Memory B cell (primary cell): ENCODE results near the gene TMEM239.

Source experiments
- ATAC-seq: fragments of 150-1000 bp; cut with Tn5 transposase; 2 replicates; pipeline ENCODE4 v1.10.0; 2021; ENCODE audit warnings: low read depth, mild to moderate bottlenecking, moderate library complexity
- DNase-seq, 2 donors: peaks; one replicate each; pipeline ENCODE4 v3.0.0; 2022; ENCODE audit warnings: low spot score in 2 of 2
- H3K27ac Mint-ChIP-seq: one replicate; pipeline ENCODE4 v1.8.0; 2022; ENCODE audit warnings: mild to moderate bottlenecking, moderate library complexity, mixed read lengths
- H3K27me3 Mint-ChIP-seq: one replicate; pipeline ENCODE4 v1.8.0; 2022; ENCODE audit warnings: mixed read lengths
- H3K36me3 Mint-ChIP-seq: one replicate; pipeline ENCODE4 v1.8.0; 2022; ENCODE audit warnings: mild to moderate bottlenecking, mixed read lengths
- H3K4me1 Mint-ChIP-seq: one replicate; pipeline ENCODE4 v1.8.0; 2022; ENCODE audit warnings: mixed read lengths
- H3K4me3 Mint-ChIP-seq: one replicate; pipeline ENCODE4 v1.8.0; 2022; ENCODE audit warnings: mild to moderate bottlenecking, moderate library complexity, mixed read lengths
- H3K9me3 Mint-ChIP-seq: one replicate; pipeline ENCODE4 v1.8.0; 2022; ENCODE audit warnings: mixed read lengths

The TMEM239 gene

DNA sequence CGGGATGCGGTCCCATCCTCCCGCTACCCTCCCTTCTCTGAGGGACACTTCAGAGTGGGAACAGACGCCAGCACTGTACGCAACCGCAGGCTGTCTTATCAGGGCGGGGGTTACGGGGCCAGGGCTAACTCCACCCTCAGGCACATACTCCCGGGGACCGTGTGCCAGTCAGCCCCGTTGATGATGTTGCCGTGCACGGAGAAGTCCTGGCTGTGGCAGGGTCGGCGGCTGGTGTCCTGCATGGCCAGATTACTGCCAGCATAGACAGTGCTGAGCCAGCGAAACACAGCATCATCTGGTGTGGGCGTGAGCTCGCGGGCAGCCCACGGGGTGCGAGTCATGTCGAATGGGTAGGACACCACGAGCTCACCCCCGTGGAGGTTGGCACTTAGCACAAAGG, 20.7 kb upstream of the TMEM239 start:
- no peak overlapping the region for H3K27ac Mint-ChIP-seq
- no peaks in the 10 kb centered on the region for H3K36me3 Mint-ChIP-seq
- H3K4me1 Mint-ChIP-seq = peaks cover 11% of the 10 kb centered on the region
- ATAC-seq (no peak), DNase-seq (no peak)
- peaks cover 41% of the 10 kb centered on the region for H3K27me3 Mint-ChIP-seq
- no peak overlapping the region for H3K4me3 Mint-ChIP-seq
- no peaks in the 10 kb centered on the region for H3K9me3 Mint-ChIP-seq

GRCh38 chr20:2796011-2796660, 20.0 kb upstream of the TMEM239 start:
- Mint-ChIP-seq H3K4me1 (peaks cover 16% of the 10 kb centered on the region), H3K36me3 (no peaks in the 10 kb centered on the region), H3K9me3 (no peaks in the 10 kb centered on the region), H3K27ac (no peak overlapping the region), H3K27me3 (peaks cover 45% of the 10 kb centered on the region), H3K4me3 (no peak overlapping the region)
- ATAC-seq (no peak), DNase-seq (no peak)

DNA sequence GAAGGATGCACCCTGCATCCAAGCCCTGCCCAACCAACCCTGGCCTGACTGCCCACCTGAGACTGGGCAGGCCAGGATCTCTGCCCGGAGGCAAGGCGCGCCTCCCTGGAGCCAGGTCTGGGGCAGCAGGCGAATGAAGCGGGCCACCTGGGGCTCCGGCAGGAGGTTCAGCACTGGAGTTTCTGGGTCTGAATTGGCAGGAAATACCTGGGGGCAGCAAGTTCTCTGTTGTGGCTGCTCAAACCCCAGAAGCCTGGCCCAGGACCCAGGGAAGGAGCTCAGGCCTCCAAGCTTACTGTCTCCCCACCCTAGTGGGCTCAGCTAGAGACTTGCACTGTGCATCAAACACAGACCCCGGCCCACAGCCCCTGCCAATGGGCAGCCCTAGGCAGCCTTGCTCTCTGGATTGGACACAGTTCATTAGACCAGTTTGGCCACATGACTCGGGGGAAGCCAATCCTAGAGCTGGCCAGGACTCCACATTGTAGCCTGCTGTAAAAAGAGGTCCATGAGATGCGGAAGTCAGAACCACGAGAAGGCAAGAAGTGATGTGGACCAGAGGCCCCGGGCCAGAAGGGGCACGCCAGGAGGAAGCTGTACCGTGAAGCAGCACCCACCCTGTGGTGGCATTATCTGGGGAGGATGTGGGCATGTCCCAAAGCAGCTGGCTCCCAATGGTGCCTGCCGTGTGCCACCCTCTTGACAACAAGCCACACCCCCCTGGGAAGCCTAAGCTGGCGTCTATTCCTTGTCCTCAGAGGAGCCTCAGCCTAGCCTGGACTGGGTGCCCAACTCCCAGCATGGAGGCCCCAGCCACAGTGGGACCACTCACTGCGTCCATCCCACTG, 18.8 kb upstream of the TMEM239 start:
- no peak for ATAC-seq
- Mint-ChIP-seq H3K9me3 (no peaks in the 10 kb centered on the region), H3K27me3 (peaks cover 45% of the 10 kb centered on the region), H3K36me3 (no peaks in the 10 kb centered on the region), H3K27ac (no peak overlapping the region), H3K4me1 (peaks cover 18% of the 10 kb centered on the region), H3K4me3 (no peak overlapping the region)
- DNase-seq = no peak

DNA sequence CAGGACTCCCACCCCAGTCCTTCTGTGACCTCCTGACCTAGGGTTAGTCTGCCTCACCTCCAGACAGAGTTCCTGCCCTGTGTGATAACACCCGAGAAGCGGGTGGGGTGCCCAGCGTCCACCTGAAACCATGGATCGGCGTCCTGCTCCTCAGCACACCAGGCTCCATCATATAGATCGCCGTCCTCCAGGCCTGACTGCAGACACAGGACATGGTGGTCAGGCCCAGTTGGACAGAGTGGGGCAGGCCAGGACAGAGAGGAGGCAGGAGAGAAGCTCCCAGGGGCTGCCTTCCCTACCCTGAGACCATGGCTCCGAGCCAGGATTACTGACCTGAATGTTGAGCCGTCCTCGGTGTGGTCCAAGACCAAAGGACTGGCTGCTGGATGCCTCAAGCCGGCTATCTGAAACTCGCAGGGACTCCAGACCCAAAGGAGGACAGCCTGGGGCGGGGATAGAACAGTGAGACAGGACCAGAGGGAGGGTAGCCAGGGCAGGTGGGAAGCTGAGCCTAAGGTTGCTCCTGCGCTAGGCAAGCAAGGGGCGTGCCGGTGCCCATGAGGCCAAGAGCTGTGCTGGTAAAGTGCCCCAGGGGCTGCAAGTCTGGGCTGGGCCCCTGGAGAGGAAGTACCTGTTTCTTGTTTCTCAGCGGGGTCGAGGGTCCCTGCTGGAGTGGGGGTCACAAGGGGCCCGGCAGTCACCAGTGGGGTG, 17.9 kb upstream of the TMEM239 start:
- ATAC-seq = no peak
- Mint-ChIP-seq H3K27me3 (peaks cover 45% of the 10 kb centered on the region), H3K36me3 (no peaks in the 10 kb centered on the region), H3K4me3 (no peak overlapping the region), H3K9me3 (no peaks in the 10 kb centered on the region), H3K4me1 (peaks cover 18% of the 10 kb centered on the region), H3K27ac (no peak overlapping the region)
- DNase-seq = no peak

DNA sequence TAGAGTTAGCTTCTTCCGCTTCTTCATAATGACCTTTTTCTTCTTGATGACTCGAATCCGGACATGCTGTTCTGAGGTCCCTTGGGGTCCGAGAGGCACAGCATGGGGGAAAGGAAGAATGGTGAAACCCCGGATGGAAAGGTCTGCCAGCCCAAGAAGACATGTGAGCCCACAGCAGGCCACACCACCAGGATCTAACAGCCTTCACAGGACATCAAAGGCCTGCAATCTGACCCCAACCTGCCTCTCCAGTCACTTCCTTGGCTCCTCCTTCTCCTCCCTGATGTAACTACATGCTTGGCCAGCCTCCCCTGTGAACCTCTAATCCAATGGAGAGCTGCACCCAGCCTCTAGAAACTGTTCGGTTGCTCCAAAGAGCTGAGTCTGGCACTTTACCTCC, 17.4 kb upstream of the TMEM239 start:
- Mint-ChIP-seq H3K27me3 (peaks cover 43% of the 10 kb centered on the region), H3K36me3 (no peaks in the 10 kb centered on the region), H3K4me1 (peaks cover 18% of the 10 kb centered on the region), H3K9me3 (no peaks in the 10 kb centered on the region), H3K27ac (no peak overlapping the region), H3K4me3 (peak overlapping the region; percentile 22)
- ATAC-seq (peak; percentile 32), DNase-seq (no peak)

DNA sequence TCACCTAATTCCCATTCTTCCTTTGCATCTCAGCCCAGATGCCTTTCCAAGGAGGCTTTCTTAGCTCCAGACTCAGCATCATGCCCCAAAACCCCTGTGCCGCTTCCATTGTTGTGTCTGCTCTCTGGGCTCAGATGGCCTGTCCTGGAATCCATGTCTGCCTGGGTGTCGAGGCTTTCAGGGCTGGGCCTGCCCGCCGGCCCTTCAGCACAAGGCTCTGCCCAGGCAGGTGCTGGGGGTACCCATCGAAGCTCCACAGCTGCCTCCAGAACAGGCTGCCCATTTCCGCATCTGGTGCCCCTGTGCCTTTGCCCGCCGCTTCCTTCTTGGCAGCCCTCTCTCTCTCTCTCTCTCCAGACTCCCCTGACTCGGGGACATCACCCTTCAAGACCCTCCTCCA, 16.9 kb upstream of the TMEM239 start:
- no peak for ATAC-seq
- H3K27me3 Mint-ChIP-seq = peaks cover 45% of the 10 kb centered on the region
- no peaks in the 10 kb centered on the region for H3K36me3 Mint-ChIP-seq
- H3K9me3 Mint-ChIP-seq = no peaks in the 10 kb centered on the region
- DNase-seq = no peak
- H3K27ac Mint-ChIP-seq = no peak overlapping the region
- H3K4me1 Mint-ChIP-seq = peaks cover 18% of the 10 kb centered on the region
- H3K4me3 Mint-ChIP-seq = peak overlapping the region; percentile 75

- Mint-ChIP-seq H3K27ac (peak overlapping the region; percentile 16), H3K27me3 (peaks cover 45% of the 10 kb centered on the region), H3K36me3 (no peaks in the 10 kb centered on the region), H3K9me3 (no peaks in the 10 kb centered on the region), H3K4me3 (peak overlapping the region; percentile 75), H3K4me1 (peaks cover 18% of the 10 kb centered on the region)
- ATAC-seq = no peak
- DNase-seq = no peak
These were observed 16.3 kb upstream of the TMEM239 start for GRCh38 chr20:2799688-2800520.

- Mint-ChIP-seq H3K27ac (peak within 1 kb of the TSS; percentile 16), H3K9me3 (no peaks in the 10 kb centered on the region), H3K36me3 (no peaks in the 10 kb centered on the region), H3K4me1 (peaks cover 18% of the 10 kb centered on the region), H3K4me3 (peak within 1 kb of the TSS; percentile 75), H3K27me3 (peaks cover 48% of the 10 kb centered on the region)
- peak; percentile 48 for ATAC-seq
- no peak for DNase-seq
These were observed 15.5 kb upstream of the TMEM239 start, which contains the start of gene CPXM1 for GRCh38 chr20:2800521-2801285. Gene CPXM1, minus strand, starts transcription at chr20:2800627. Its CDS starts 55 bp downstream, at chr20:2800572.

GRCh38 chr20:2801286-2801728, 14.9 kb upstream of the TMEM239 start:
- Mint-ChIP-seq H3K27ac (no peak overlapping the region), H3K4me1 (peaks cover 18% of the 10 kb centered on the region), H3K9me3 (no peaks in the 10 kb centered on the region), H3K36me3 (no peaks in the 10 kb centered on the region), H3K27me3 (peaks cover 51% of the 10 kb centered on the region), H3K4me3 (no peak overlapping the region)
- DNase-seq (no peak), ATAC-seq (no peak)

DNA sequence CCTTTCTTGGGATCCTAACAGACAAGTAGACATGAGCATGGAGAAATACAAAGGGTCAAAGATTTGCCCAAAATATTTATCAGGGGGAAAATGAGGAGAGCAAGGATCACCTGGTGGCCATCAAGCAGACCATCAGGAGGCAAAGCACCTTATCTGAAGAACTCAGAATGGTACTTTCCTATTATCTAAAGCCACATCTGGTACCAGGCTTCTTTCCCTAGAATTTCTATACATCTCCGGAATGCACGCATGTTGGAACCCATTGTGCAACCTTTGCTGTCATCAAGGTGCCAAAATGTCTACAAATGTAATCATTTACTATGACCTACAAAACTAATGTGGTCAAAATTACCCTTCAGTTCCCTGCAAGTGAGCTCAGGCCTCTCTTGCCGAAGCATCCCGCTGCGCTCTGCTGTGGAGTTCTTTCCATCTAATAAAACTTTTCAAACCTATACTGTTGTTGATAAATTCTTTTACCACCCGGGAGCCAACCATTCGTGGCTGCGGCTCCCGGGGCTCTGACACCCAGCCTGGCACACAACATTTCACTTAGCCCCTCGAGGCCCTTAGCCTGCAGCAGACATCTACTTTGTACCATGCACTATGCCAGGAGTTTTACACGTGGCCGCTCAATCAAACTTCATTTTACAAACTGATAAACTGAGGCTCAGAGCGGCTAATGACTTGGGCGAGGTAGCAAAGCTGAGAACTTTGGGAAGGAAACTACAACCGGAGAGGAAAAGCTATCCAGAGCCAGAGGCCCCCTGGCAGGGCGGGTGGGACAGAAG, 11.9 kb upstream of the TMEM239 start:
- DNase-seq = no peak
- no peak for ATAC-seq
- peaks cover 37% of the 10 kb centered on the region for H3K27me3 Mint-ChIP-seq
- no peak overlapping the region for H3K27ac Mint-ChIP-seq
- H3K9me3 Mint-ChIP-seq = peaks cover 2% of the 10 kb centered on the region
- peaks cover 16% of the 10 kb centered on the region for H3K4me1 Mint-ChIP-seq
- no peak overlapping the region for H3K4me3 Mint-ChIP-seq
- H3K36me3 Mint-ChIP-seq = no peaks in the 10 kb centered on the region

GRCh38 chr20:2804852-2805688, 11.1 kb upstream of the TMEM239 start:
- Mint-ChIP-seq H3K4me1 (peaks cover 10% of the 10 kb centered on the region), H3K9me3 (peaks cover 2% of the 10 kb centered on the region), H3K27ac (no peak overlapping the region), H3K4me3 (no peak overlapping the region), H3K36me3 (no peaks in the 10 kb centered on the region), H3K27me3 (peaks cover 30% of the 10 kb centered on the region)
- ATAC-seq = no peak
- no peak for DNase-seq
